ENCODE measurements around the gene PNMA1. TPM values are rescaled to one million over a fixed set of nuclear protein-coding genes. Genes with fewer than 3 reads are reported as not detected.

Gene PNMA1
- total RNA-seq, 1 donor from 2014 or later, result 25.9 TPM

DNA sequence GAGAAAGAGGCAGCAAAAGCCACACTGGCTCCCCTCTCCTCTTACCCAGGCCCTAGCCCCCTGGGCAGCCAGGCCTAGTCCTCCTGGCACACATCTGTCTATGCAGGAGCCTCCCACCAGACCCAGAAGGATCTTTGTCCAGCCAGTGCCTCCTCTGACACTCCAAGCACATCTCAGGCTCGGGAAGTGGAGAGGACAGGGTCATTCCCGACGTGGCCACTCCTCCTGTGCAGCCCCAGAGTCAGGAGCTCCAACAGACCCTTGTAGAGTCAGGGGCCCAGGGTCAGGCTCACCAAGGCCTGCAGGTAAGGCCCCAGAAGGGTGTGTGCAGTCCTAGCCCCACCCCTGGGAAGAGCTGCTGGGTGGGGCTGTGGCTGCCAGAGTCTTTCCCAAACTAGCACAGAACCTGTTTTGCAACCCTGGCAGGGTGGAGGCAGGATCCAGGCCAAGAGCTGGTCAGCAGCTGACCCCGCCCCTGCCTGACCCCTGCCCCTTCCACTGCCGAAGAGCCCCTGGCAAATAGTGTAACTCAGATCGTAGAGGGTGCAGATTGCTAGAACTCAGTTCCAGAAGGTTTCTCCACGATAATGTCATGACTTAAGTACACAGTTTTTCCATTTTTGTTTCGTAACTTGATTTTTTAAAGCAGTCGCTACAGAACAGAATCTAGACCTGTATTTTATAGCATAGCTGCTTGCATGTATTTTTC, 26.6 kb upstream of the PNMA1 start:
- peaks cover 24% of the 10 kb centered on the region for H3K4me1 ChIP-seq
- no peaks in the 10 kb centered on the region for H3K9me3 Mint-ChIP-seq
- peaks cover 14% of the 10 kb centered on the region for H3F3A ChIP-seq (ENCODE audit: low read depth)
- H3K36me3 ChIP-seq, result no peaks in the 10 kb centered on the region
- TF ChIP-seq CTCF (IDR thresholded peaks at IDR 0.05) (no peak), EZH2phosphoT487 (IDR thresholded peaks at IDR 0.05) (no peak), EZH2 (IDR thresholded peaks at IDR 0.05) (no peak)
- H3K27ac ChIP-seq, result no peak overlapping the region
- H3K79me2 ChIP-seq (ENCODE audit: low read depth), result no peaks in the 10 kb centered on the region
- no peak overlapping the region for H3K4me3 ChIP-seq
- peaks cover 2% of the 10 kb centered on the region for H3K27me3 Mint-ChIP-seq (ENCODE audit: insufficient read depth, low read depth)
- no peaks in the 10 kb centered on the region for H3K27me3 ChIP-seq
- H2AFZ ChIP-seq (replicated peaks), result peak overlapping the region; percentile 65
- H3K4me3 Mint-ChIP-seq, result peak overlapping the region; percentile 73
- H3K4me2 ChIP-seq, result peak overlapping the region; percentile 62
- no peaks in the 10 kb centered on the region for H4K20me1 ChIP-seq (ENCODE audit: low read depth)
- no peak overlapping the region for H3K9ac ChIP-seq
- DNase-seq (ENCODE audit: low spot score), result no peak
- peak overlapping the region; percentile 75 for H3K27ac Mint-ChIP-seq
- H3K4me1 Mint-ChIP-seq, result peaks cover 52% of the 10 kb centered on the region
- no peaks in the 10 kb centered on the region for H3K9me3 ChIP-seq (ENCODE audit: low read depth)
- H3K36me3 Mint-ChIP-seq, result peaks cover 3% of the 10 kb centered on the region

- peaks cover 14% of the 10 kb centered on the region for H3F3A ChIP-seq (ENCODE audit: low read depth)
- H2AFZ ChIP-seq (replicated peaks), result no peak overlapping the region
- H3K9ac ChIP-seq, result no peak overlapping the region
- H3K36me3 ChIP-seq, result no peaks in the 10 kb centered on the region
- no peak overlapping the region for H3K4me3 ChIP-seq
- Mint-ChIP-seq H3K36me3 (peaks cover 7% of the 10 kb centered on the region), H3K4me1 (peaks cover 47% of the 10 kb centered on the region), H3K4me3 (no peak overlapping the region), H3K27me3 (ENCODE audit: insufficient read depth, low read depth) (no peaks in the 10 kb centered on the region), H3K9me3 (no peaks in the 10 kb centered on the region), H3K27ac (no peak overlapping the region)
- no peak for TF ChIP-seq EZH2 (IDR thresholded peaks at IDR 0.05)
- no peaks in the 10 kb centered on the region for H3K79me2 ChIP-seq (ENCODE audit: low read depth)
- H3K4me2 ChIP-seq, result no peak overlapping the region
- peaks cover 22% of the 10 kb centered on the region for H3K4me1 ChIP-seq
- no peaks in the 10 kb centered on the region for H3K9me3 ChIP-seq (ENCODE audit: low read depth)
- H3K27me3 ChIP-seq, result no peaks in the 10 kb centered on the region
- no peaks in the 10 kb centered on the region for H4K20me1 ChIP-seq (ENCODE audit: low read depth)
- no peak for DNase-seq (ENCODE audit: low spot score)
- no peak overlapping the region for H3K27ac ChIP-seq
Measured at GRCh38 chr14:73739899-73740617, 25.9 kb upstream of the PNMA1 start.

GRCh38 chr14:73739174-73739898, 25.2 kb upstream of the PNMA1 start:
- Mint-ChIP-seq H3K27me3 (ENCODE audit: insufficient read depth, low read depth) (no peaks in the 10 kb centered on the region), H3K27ac (no peak overlapping the region), H3K4me3 (no peak overlapping the region), H3K36me3 (peaks cover 13% of the 10 kb centered on the region), H3K4me1 (peaks cover 42% of the 10 kb centered on the region), H3K9me3 (no peaks in the 10 kb centered on the region)
- Histone ChIP-seq H3K9ac (no peak overlapping the region), H3K36me3 (no peaks in the 10 kb centered on the region), H3K79me2 (ENCODE audit: low read depth) (no peaks in the 10 kb centered on the region), H4K20me1 (ENCODE audit: low read depth) (no peaks in the 10 kb centered on the region), H3K9me3 (ENCODE audit: low read depth) (no peaks in the 10 kb centered on the region), H3K27me3 (no peaks in the 10 kb centered on the region), H3K27ac (no peak overlapping the region), H3K4me2 (no peak overlapping the region), H3F3A (ENCODE audit: low read depth) (peaks cover 14% of the 10 kb centered on the region), H3K4me3 (no peak overlapping the region), H3K4me1 (peaks cover 22% of the 10 kb centered on the region), H2AFZ (replicated peaks) (no peak overlapping the region)
- no peak for TF ChIP-seq EZH2phosphoT487 (IDR thresholded peaks at IDR 0.05)
- no peak for TF ChIP-seq CTCF (IDR thresholded peaks at IDR 0.05)
- no peak for TF ChIP-seq EZH2 (IDR thresholded peaks at IDR 0.05)
- DNase-seq (ENCODE audit: low spot score), result no peak

All from neural progenitor cell (in vitro differentiated cells).